ENCODE measurements around the gene IL24.

IL24 gene

DNA sequence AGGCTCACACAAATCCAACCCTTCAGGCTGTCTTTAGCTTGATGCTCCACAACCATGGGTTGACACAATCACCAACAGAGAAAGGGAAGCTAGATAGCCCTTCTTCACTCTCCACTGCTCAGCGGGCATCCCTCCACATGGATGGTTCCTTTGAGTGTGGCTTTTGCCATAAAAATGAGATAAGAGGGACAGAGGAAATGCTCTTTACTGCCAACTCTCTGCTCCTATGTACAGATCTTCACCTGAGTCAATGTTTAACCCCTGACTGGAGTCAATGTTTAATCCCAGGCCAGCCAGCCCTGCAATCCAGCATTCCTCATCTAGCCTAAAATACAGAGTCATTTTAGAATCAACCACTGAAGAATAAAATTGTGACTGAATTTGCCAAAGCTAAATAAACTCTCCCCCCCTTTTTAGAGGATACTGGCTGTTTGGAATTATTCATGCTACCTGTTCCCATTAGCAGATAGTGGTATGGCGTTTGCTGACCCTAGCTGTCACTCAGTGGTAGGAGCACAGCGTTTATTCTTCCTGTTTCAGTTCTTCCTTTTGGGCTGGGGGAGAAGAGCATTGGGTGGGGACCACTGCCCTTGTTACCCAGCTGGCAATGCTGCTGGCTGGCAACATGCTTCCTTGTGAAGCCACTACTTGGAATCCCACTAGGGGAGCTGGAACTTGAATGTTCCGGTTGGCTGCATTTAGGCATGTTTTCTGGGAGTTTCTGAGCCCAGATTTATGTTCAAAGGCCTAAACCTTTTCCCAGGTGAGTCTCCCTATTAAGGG is 54.3 kb downstream of the IL24 start:
- H3K27me3 Mint-ChIP-seq (ENCODE audit: low read depth): peaks cover 12% of the 10 kb centered on the region
- DNase-seq (ENCODE audit: low spot score): no peak
- no peaks in the 10 kb centered on the region for H3K36me3 Mint-ChIP-seq (ENCODE audit: low read depth)
- peaks cover 9% of the 10 kb centered on the region for H3K4me1 Mint-ChIP-seq (ENCODE audit: low read depth)
- peaks cover 4% of the 10 kb centered on the region for H3K9me3 Mint-ChIP-seq
- H3K4me3 Mint-ChIP-seq: no peak overlapping the region
- H3K27ac Mint-ChIP-seq: no peak overlapping the region

DNA sequence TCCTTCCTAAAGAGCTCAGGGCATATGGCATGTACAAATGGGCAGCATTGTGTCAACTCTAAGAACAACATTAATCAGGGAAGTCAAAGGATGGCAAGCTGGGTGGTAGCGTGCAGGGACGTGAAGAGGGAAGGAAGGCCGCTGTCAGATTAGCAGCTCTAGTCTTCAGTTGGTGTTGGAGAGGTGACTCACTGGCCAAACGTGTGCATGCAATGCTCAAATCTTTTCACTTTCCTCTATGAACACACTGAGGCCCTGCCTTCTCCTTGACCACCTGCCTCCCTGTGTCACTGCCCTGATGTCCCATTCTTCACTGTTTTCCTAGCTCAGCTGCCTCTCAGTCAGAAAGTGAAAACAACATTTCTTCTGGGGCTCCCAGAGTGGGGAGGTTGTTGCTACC is 54.9 kb downstream of the IL24 start:
- Mint-ChIP-seq H3K4me1 (ENCODE audit: low read depth) (peaks cover 9% of the 10 kb centered on the region), H3K27me3 (ENCODE audit: low read depth) (peaks cover 12% of the 10 kb centered on the region), H3K27ac (no peak overlapping the region), H3K4me3 (no peak overlapping the region), H3K9me3 (peaks cover 4% of the 10 kb centered on the region), H3K36me3 (ENCODE audit: low read depth) (no peaks in the 10 kb centered on the region)
- DNase-seq (ENCODE audit: low spot score): no peak

- H3K27me3 Mint-ChIP-seq (ENCODE audit: low read depth): peaks cover 7% of the 10 kb centered on the region
- H3K4me3 Mint-ChIP-seq: no peak overlapping the region
- peaks cover 9% of the 10 kb centered on the region for H3K4me1 Mint-ChIP-seq (ENCODE audit: low read depth)
- H3K36me3 Mint-ChIP-seq (ENCODE audit: low read depth): no peaks in the 10 kb centered on the region
- H3K9me3 Mint-ChIP-seq: peaks cover 4% of the 10 kb centered on the region
- no peak for DNase-seq (ENCODE audit: low spot score)
- H3K27ac Mint-ChIP-seq: no peak overlapping the region
These were observed 55.9 kb downstream of the IL24 start for GRCh38 chr1:206953126-206953525.

GRCh38 chr1:206953626-206954025 is 56.4 kb downstream of the IL24 start:
- H3K27ac Mint-ChIP-seq: no peak overlapping the region
- peaks cover 4% of the 10 kb centered on the region for H3K27me3 Mint-ChIP-seq (ENCODE audit: low read depth)
- H3K9me3 Mint-ChIP-seq: peaks cover 4% of the 10 kb centered on the region
- no peak overlapping the region for H3K4me3 Mint-ChIP-seq
- H3K4me1 Mint-ChIP-seq (ENCODE audit: low read depth): peaks cover 9% of the 10 kb centered on the region
- no peaks in the 10 kb centered on the region for H3K36me3 Mint-ChIP-seq (ENCODE audit: low read depth)
- DNase-seq (ENCODE audit: low spot score): no peak

Data from T-helper 2 cell treated with Interferon-gamma antibody and Interleukin-4, amounts not matched to agents 5 μg/mL and 100 μg/mL, for 36 hours (primary cell).